Dendritic cell treated with granulocyte-macrophage colony-stimulating factor and Interleukin-4, amounts not matched to agents 40 ng/mL and 50 ng/mL, for 4 days (primary cell): ENCODE measurements around the gene PRDM7.
A peak's percentile ranks its signal among the peaks of the same experiment; 100 is the strongest.
"Not testable (repeated sequence)": the region's sequence is repeated elsewhere in the genome, so short reads cannot be mapped to it uniquely, and the experiment has no call there.

Source experiments
- H3K27ac Mint-ChIP-seq: one replicate; pipeline ENCODE4 v1.8.0; 2022; ENCODE audit warnings: mild to moderate bottlenecking, mixed read lengths
- H3K27me3 Mint-ChIP-seq: one replicate; pipeline ENCODE4 v1.8.0; 2022; ENCODE audit warnings: mild to moderate bottlenecking, mixed read lengths
- H3K36me3 Mint-ChIP-seq: one replicate; pipeline ENCODE4 v1.8.0; 2022; ENCODE audit warnings: low read depth, mixed read lengths
- H3K4me1 Mint-ChIP-seq: one replicate; pipeline ENCODE4 v1.8.0; 2022; ENCODE audit warnings: low read depth, mixed read lengths
- H3K4me3 Mint-ChIP-seq: one replicate; pipeline ENCODE4 v1.8.0; 2022; ENCODE audit warnings: mild to moderate bottlenecking, moderate library complexity, mixed read lengths
- H3K9me3 Mint-ChIP-seq: one replicate; pipeline ENCODE4 v1.8.0; 2022; ENCODE audit warnings: mixed read lengths
- intact Hi-C: fragments of 100-400 bp; cut with micrococcal nuclease; formaldehyde crosslinking; loops from one replicate; pipeline ENCODE4 v1.15.0; 2022

PRDM7 gene

DNA sequence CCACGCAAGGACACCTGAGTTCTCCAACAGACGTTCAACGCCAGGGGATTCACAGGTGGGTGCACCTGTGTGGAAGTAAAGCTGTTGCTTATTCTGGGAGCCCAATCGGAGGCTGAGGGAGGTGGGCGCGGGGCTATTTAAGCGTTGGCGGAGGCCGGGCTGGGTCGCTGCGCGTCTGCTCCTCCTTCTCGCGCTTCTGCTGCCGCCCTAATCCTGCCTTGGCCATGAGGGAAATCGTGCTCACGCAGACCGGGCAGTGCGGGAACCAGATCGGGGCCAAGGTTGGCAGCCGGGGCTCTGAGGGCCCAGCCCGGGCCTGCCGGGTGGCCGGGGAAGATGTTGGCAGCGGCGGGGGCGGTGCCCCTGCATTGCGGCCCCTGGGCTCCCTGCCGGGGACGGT, 16.7 kb upstream of the PRDM7 start:
- H3K27ac Mint-ChIP-seq, intact Hi-C loops, H3K4me3 Mint-ChIP-seq, H3K36me3 Mint-ChIP-seq, H3K9me3 Mint-ChIP-seq, H3K27me3 Mint-ChIP-seq: not testable (repeated sequence)
- peaks cover 14% of the 10 kb centered on the region for H3K4me1 Mint-ChIP-seq

DNA sequence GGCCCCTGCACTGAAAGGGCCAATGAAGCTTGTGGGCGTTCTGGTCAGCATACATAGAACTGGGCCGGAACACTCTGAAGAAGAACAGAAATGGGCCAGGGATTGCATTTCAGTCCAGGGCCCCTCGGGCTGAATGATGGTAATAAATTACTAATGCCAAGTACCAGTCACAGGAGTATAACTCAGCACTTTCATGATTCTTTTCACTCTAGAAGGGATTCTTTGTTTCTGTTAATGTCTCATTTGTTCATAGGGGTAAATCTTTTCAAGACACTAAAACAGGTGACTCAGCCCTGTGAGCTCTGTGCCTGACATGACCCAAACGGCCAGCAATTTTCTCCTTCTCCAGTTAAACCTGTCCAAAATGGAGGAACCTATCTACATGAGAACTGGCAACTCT, 15.7 kb upstream of the PRDM7 start:
- H3K4me1 Mint-ChIP-seq, H3K9me3 Mint-ChIP-seq, H3K4me3 Mint-ChIP-seq, intact Hi-C loops, H3K27me3 Mint-ChIP-seq, H3K27ac Mint-ChIP-seq, H3K36me3 Mint-ChIP-seq: not testable (repeated sequence)

DNA sequence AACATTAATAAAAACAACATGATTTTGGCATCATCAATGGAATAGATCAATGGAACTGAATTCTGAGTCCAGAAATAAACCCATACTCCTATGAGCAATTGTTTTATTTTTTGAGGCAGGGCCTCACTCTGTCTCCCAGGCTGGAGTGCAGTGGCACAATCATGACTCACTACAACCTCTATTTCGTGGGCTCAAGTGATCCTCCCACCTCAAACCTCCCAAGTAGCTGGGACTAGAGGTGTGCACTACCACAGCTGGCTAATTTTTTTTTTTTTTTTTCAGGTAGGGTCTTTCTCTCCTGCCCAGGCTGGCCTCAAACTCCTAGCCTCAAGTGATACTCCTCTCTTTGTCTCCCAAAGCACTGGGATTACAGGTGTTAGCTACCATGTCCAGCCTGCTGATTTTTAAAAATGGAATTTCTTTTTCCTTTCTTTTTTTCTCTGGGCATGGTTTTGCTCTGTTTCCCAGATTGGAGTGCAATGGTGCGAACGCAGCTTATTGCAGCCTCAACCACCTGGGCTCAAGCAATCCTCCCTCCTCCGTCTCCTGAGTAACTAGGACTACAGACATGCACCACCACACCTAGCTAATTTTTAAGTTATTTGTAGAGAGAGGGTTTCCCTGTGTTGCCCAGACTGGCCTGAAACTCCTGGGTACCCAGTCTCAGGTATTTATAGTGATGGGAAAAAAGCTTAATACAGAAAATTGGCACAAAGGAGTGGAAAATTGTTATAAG, 7.3 kb upstream of the PRDM7 start:
- Mint-ChIP-seq H3K4me3 (no peak overlapping the region), H3K4me1 (peaks cover 28% of the 10 kb centered on the region), H3K36me3 (no peaks in the 10 kb centered on the region), H3K27ac (no peak overlapping the region), H3K27me3 (no peaks in the 10 kb centered on the region), H3K9me3 (no peaks in the 10 kb centered on the region)
- intact Hi-C loops = no loop called here

DNA sequence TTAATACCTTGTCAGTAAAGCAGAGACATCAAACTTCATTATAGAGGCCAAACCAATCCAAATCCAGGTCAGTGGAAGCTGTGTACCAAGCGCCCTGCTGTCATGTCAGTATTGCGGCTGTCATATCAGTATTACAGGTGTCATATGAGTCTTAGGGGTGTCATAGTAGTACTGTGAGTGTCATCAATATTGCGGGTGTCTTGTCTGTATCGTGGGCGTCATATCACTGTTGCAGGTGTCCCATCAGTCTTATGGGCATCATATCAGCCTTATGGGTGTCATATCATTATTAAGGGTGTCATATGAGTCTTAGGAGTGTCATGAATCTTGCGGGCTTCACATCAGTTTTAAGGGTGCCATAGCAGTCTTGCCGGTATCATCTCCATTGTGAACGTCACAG, 6.0 kb upstream of the PRDM7 start:
- H3K9me3 Mint-ChIP-seq = no peaks in the 10 kb centered on the region
- H3K4me3 Mint-ChIP-seq = peak overlapping the region; percentile 86
- H3K36me3 Mint-ChIP-seq = no peaks in the 10 kb centered on the region
- intact Hi-C loops = no loop called here
- peak overlapping the region; percentile 93 for H3K27ac Mint-ChIP-seq
- no peaks in the 10 kb centered on the region for H3K27me3 Mint-ChIP-seq
- peaks cover 34% of the 10 kb centered on the region for H3K4me1 Mint-ChIP-seq

DNA sequence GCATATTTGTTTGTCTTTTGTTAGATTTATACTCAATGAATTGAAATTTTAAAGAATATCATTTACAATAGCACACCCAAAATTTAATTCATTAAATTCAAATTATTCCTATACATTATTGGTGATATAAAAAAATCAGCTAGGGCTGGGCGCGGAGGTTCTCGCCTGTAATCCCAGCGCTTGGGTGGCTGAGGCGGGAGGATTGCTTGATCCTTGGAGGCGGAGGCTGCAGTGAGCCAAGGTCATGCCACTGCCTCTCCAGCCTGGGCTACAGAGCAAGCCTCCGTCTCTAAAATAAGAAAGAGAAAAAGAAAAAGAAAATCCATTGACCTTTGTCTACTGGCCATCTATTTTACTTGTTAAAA, 4.5 kb upstream of the PRDM7 start:
- Mint-ChIP-seq H3K27me3 (no peaks in the 10 kb centered on the region), H3K9me3 (no peaks in the 10 kb centered on the region), H3K36me3 (no peaks in the 10 kb centered on the region), H3K27ac (peak overlapping the region; percentile 93), H3K4me1 (peaks cover 49% of the 10 kb centered on the region), H3K4me3 (no peak overlapping the region)
- intact Hi-C loops = no loop called here

DNA sequence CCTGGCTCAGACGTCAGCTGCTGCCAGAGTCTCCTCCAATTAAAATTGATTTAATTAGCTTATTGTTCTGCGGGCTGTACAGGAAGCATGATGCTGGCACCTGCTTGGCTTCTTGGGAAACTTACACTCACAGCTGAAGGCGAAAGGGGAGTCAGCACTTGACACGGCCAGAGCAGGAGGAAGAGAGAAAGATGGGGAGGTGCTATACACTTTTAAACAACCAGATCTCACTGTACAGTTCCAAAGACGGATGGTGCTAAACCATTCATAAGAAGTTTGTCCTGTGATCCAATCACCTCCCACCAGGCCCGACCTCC, 1.4 kb upstream of the PRDM7 start:
- no peaks in the 10 kb centered on the region for H3K9me3 Mint-ChIP-seq
- peak overlapping the region; percentile 88 for H3K27ac Mint-ChIP-seq
- peak overlapping the region; percentile 73 for H3K4me3 Mint-ChIP-seq
- intact Hi-C loops = no loop called here
- peaks cover 11% of the 10 kb centered on the region for H3K27me3 Mint-ChIP-seq
- H3K36me3 Mint-ChIP-seq = no peaks in the 10 kb centered on the region
- H3K4me1 Mint-ChIP-seq = peaks cover 34% of the 10 kb centered on the region

DNA sequence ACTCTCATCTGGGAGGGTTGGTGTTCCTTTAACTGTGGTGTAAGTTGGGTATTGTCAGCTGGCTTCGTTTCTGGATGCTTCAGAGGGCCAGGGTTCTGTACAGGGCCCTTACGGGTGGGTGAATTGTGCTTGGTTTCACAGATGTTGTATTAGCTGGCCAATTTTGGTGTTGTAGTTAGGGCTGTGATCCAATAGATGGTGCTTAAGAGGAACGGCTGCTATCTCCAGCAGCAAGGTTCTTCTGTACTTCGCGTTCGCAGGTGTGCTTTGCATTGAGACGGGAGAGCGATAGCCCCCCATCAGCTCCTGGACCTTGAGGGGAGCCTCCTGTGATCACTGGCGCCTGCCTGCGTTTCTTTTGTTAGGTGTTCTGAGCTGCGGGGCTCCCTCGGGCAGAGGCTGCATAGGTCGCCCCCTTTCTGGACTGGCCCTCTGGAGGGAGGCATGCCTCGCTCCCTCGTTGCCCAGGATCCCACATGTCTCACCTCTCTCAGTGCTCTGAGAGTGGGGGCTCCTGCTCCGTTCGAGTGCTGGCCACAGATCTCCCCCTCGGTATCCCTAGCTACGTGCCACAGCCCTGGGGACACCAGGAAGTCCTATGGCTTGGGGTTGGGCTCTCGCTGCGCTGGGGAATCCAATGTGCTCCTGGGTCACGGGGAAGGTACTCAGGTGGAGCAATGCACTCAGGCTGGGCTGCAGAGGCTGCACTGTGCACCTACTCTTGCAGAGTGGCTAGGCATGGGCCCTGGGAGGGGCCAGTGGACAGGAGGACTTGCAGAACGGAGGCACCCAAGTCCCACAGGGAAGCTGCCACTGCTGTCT, 837 bp upstream of the PRDM7 start:
- intact Hi-C loops = no loop called here
- H3K4me3 Mint-ChIP-seq = peak overlapping the region; percentile 73

DNA sequence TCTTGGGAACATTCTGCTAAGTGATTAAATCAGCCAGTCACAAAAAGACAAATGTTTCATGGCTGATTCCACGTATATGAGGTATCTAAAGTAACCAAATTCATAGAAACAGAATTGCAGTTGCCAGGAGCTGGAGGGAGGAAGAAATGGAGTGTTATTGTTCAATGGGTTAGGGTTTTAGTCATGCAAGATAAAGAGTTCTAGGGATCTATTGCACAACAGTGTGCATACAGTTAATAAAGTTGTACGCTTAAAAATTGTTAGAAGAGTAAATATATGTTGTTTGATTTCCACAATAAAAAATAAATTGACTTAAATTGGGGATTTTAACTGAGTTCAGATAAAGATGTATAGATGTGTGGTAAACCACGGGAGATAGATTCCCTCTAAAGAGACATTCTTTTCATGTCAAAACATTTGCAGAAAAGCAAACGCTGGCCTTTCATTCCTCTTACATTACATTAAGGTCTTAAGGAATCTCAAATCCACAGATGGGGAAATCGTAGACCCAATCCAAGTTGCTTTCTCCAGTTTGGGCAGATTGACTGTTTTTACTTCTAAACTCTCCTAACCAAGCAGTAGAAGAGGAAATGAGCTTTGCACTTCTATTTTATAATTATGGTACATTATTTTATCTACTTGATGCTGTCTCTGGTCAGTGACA, 4.6 kb downstream of the PRDM7 start:
- Mint-ChIP-seq H3K27me3 (peaks cover 11% of the 10 kb centered on the region), H3K9me3 (no peaks in the 10 kb centered on the region), H3K4me1 (peaks cover 32% of the 10 kb centered on the region), H3K4me3 (no peak overlapping the region), H3K36me3 (no peaks in the 10 kb centered on the region), H3K27ac (no peak overlapping the region)
- intact Hi-C loops = no loop called here

More for the DNA sequence above, 837 bp upstream of the PRDM7 start:
- Mint-ChIP-seq H3K36me3 (no peaks in the 10 kb centered on the region), H3K4me1 (peaks cover 34% of the 10 kb centered on the region), H3K27ac (peak overlapping the region; percentile 88), H3K27me3 (peaks cover 11% of the 10 kb centered on the region), H3K9me3 (no peaks in the 10 kb centered on the region)

DNA sequence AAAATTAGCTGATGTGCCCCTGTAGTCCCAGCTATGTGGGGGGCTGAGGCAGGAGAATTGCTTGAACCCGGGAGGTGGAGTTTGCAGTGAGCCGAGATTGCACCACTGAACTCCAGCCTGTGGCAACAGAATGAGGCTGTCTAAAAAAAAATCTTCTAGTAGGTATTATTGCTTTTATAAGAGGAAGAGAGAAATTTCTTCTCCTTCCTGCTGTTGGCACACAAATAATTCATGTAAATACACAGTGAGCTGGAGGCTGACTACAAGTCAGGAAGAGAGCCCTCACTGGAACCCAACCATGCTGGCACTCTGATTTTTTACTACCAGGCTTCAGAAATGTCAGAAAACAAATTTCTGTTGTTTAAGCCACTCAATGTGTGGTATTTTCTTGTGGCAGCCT, 6.7 kb downstream of the PRDM7 start:
- H3K27ac Mint-ChIP-seq = no peak overlapping the region
- H3K36me3 Mint-ChIP-seq = no peaks in the 10 kb centered on the region
- peaks cover 20% of the 10 kb centered on the region for H3K4me1 Mint-ChIP-seq
- intact Hi-C loops = no loop called here
- H3K27me3 Mint-ChIP-seq = no peaks in the 10 kb centered on the region
- no peaks in the 10 kb centered on the region for H3K9me3 Mint-ChIP-seq
- H3K4me3 Mint-ChIP-seq = no peak overlapping the region

DNA sequence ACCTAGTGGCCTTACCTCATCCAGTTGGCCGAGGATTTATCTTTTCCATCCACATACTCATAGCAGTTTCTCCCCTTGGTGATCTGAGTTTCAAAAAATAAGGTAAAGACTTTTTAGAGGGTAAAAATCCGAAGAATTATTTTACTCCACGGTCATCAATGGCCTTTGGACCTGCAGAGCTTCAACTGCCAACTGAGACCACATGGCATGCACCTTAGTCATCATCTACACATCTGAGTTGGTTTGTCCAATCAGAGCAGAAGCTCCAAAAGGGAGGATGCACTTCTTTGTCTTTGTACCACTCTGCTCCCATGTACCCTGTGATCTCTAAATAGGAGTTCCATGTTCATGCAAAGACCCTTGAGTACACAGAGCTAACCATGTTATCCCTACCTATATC, 15.7 kb downstream of the PRDM7 start:
- Mint-ChIP-seq H3K9me3 (no peaks in the 10 kb centered on the region), H3K27ac (no peak overlapping the region), H3K27me3 (peaks cover 1% of the 10 kb centered on the region), H3K36me3 (no peaks in the 10 kb centered on the region), H3K4me3 (no peak overlapping the region), H3K4me1 (peaks cover 30% of the 10 kb centered on the region)
- intact Hi-C loops = no loop called here

DNA sequence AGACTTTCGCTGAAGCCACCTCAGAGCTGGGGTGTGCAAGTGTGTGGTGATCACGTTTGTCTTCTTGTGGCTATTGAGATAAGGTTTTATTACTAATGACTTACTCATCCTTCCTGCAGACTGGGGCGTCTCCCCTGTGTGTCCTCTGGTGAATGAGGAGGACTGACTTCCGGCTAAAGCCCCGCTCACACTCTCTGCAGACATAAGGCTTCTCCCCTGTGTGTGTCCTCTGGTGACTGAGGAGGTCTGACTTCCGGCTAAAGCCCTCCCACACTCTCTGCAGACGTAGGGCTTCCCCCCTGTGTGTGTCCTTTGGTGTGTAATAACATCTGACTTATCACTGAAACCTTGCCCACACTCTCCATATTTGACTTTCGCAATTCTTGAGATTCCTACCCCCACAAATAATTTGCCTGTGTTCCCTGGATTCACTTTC, 19.4 kb downstream of the PRDM7 start:
- intact Hi-C loops = no loop called here
- H3K27me3 Mint-ChIP-seq = peaks cover 7% of the 10 kb centered on the region
- peaks cover 30% of the 10 kb centered on the region for H3K9me3 Mint-ChIP-seq
- H3K4me1 Mint-ChIP-seq = peaks cover 32% of the 10 kb centered on the region
- H3K4me3 Mint-ChIP-seq = no peak overlapping the region
- H3K36me3 Mint-ChIP-seq = peaks cover 11% of the 10 kb centered on the region
- H3K27ac Mint-ChIP-seq = no peak overlapping the region

DNA sequence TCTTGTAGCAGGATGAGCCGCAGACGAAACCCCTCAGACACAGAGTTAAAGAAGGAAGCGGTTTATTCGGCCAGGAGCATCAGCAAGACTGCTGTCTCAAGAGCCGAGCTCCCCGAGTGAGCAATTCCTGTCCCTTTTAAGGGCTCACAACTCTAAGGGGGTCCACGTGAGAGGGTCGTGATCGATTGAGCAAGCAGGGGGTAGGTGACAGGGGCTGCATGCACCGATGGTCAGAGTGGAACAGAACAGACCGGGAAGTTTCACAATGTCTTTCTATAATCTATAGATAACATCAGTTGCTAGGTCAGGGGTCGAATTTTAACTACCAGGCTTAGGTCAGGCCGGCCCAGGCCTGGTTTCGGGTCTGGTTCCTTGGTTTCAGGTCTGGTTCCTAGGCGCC, 20.6 kb downstream of the PRDM7 start:
- Mint-ChIP-seq H3K9me3 (peaks cover 31% of the 10 kb centered on the region), H3K36me3 (peaks cover 11% of the 10 kb centered on the region), H3K4me1 (peaks cover 32% of the 10 kb centered on the region)
- H3K27ac Mint-ChIP-seq, intact Hi-C loops, H3K4me3 Mint-ChIP-seq, H3K27me3 Mint-ChIP-seq: not testable (repeated sequence)

DNA sequence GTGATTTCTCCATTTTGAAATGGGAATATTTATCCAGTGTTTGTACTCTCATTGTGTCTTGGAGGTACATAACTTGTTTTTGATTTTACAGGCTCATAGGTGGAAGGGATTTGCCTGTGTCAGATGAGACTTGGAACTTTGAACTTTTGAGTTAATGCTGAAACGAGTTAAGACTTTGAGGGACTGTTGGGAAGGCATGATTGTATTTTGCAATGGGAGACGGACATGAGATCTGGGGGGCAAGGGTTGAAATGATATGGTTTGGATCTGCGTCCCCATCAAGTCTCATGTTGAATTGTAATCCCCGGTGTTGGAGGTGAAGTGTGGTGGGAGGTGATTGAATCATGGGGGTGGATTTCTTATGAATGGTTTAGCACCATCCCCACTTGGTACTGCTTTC, 21.8 kb downstream of the PRDM7 start:
- H3K36me3 Mint-ChIP-seq = peaks cover 11% of the 10 kb centered on the region
- intact Hi-C loops = no loop called here
- H3K27me3 Mint-ChIP-seq = peaks cover 7% of the 10 kb centered on the region
- H3K27ac Mint-ChIP-seq = no peak overlapping the region
- no peak overlapping the region for H3K4me3 Mint-ChIP-seq
- peaks cover 31% of the 10 kb centered on the region for H3K9me3 Mint-ChIP-seq
- peaks cover 26% of the 10 kb centered on the region for H3K4me1 Mint-ChIP-seq

DNA sequence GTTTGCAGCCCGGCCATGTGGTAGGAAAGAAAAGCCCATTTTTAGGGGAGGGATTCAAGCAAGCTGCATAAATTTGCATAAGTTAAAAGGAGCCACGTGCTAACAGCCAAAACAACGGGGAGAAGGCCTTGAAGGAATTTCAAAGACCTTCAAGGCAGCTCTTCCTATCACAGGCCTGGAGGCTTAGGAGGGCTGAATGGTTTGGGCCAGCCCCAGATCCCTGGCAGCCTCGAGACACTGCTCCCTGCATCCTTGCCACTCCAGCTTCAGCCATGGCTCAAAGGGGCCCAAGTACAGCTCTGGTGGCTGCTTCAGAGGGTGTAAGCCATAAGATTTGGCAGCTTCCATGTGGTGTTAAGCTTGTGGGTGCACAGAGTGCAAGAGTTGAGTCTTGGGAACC, 22.6 kb downstream of the PRDM7 start:
- H3K4me1 Mint-ChIP-seq = peaks cover 27% of the 10 kb centered on the region
- intact Hi-C loops = no loop called here
- H3K27me3 Mint-ChIP-seq = peaks cover 7% of the 10 kb centered on the region
- peaks cover 11% of the 10 kb centered on the region for H3K36me3 Mint-ChIP-seq
- peak overlapping the region; percentile 26 for H3K27ac Mint-ChIP-seq
- no peak overlapping the region for H3K4me3 Mint-ChIP-seq
- peaks cover 31% of the 10 kb centered on the region for H3K9me3 Mint-ChIP-seq
